Mesodermal cell (in vitro differentiated cells): ENCODE results near the gene PACSIN2.
A peak's percentile ranks its signal among the peaks of the same experiment; 100 is the strongest.

Experiments
- H3K27ac ChIP-seq: 2 replicates; pipeline ENCODE4 v1.7.0; 2013; ENCODE audit warnings: mild to moderate bottlenecking, low read depth, low read length, moderate library complexity; ENCODE audit not compliant: severe bottlenecking
- H3K36me3 ChIP-seq: 2 replicates; pipeline ENCODE4 v1.7.1; 2013; ENCODE audit warnings: mild to moderate bottlenecking, low read length, moderate library complexity; ENCODE audit not compliant: control insufficient read depth, insufficient read depth
- H3K4me1 ChIP-seq: one replicate; pipeline ENCODE4 v1.7.1; 2013; ENCODE audit warnings: mild to moderate bottlenecking, low read length; ENCODE audit not compliant: insufficient read depth, control insufficient read depth, poor library complexity, severe bottlenecking
- H3K4me3 ChIP-seq: 2 replicates; pipeline ENCODE4 v1.7.0; 2013; ENCODE audit warnings: low read length, control low read depth, mild to moderate bottlenecking; ENCODE audit not compliant: insufficient read depth, poor library complexity, severe bottlenecking; ENCODE audit errors: extremely low read depth
- H3K9me3 ChIP-seq: 2 replicates; pipeline ENCODE4 v1.7.1; 2013; ENCODE audit warnings: mild to moderate bottlenecking, low read length, moderate library complexity; ENCODE audit not compliant: control insufficient read depth
- WGBS, 2 experiments: methylation state at CpG; one replicate each; pipeline ENCODE4 v1.1.5; 2013; ENCODE audit warnings: missing lambda C conversion rate in 2 of 2; ENCODE audit not compliant: insufficient coverage in 2 of 2; 5-methylcytosine and 5-hydroxymethylcytosine counted together

The PACSIN2 gene

GRCh38 chr22:42992092-42992491, 22.9 kb downstream of the PACSIN2 start:
- Histone ChIP-seq H3K4me3 (no peak overlapping the region), H3K9me3 (no peaks in the 10 kb centered on the region), H3K4me1 (peaks cover 41% of the 10 kb centered on the region), H3K27ac (no peak overlapping the region), H3K36me3 (peaks cover 24% of the 10 kb centered on the region)
- no CpG with 5 or more reads among the region's 3 CpGs for WGBS, 2 experiments

GRCh38 chr22:42991010-42991651, 23.8 kb downstream of the PACSIN2 start:
- peaks cover 24% of the 10 kb centered on the region for H3K36me3 ChIP-seq
- no peak overlapping the region for H3K4me3 ChIP-seq
- WGBS, 2 experiments, result 70% methylated on average over 4 of the region's 5 CpGs; no CpG with 5 or more reads in 1 of the 2 experiments
- H3K9me3 ChIP-seq, result no peaks in the 10 kb centered on the region
- peaks cover 35% of the 10 kb centered on the region for H3K4me1 ChIP-seq
- H3K27ac ChIP-seq, result peak overlapping the region; percentile 52

DNA sequence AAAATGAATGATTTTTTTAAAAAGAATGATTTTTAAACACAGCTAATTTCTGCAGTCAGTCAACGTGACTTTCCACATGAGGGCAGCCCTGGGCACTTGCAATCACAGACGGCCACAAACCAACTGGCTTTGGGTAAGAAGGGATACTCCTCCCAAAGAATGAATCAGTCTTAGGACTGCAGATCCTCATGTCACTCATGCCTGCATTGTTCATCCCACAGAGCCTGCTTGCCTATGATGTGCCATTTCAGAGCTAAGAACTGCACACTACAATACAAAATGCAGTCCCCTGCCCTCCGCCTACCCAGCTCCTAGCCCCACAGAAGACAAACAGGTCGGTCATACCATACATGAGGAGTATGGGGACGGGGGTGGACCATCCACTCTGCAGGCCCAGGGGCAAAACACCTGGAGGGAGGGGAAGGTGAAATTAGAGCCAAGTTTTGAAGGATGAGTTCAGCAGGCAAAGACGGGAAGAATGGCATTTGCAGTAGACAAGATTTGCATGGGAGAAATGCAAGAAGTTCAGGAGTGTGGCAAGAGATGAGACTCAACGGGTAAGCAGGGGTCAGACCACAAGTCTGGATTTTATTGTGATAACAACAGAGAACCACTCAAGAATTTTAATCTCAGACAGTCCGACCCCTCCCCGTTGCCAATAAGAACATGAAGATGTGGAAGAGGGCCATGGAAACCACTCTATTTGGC, 24.7 kb downstream of the PACSIN2 start:
- H3K4me1 ChIP-seq, result peaks cover 32% of the 10 kb centered on the region
- no peaks in the 10 kb centered on the region for H3K9me3 ChIP-seq
- peaks cover 24% of the 10 kb centered on the region for H3K36me3 ChIP-seq
- no peak overlapping the region for H3K4me3 ChIP-seq
- 72 to 80% methylated on average over 5 to 6 of the region's 9 CpGs for WGBS, 2 experiments
- H3K27ac ChIP-seq, result peak overlapping the region; percentile 52

DNA sequence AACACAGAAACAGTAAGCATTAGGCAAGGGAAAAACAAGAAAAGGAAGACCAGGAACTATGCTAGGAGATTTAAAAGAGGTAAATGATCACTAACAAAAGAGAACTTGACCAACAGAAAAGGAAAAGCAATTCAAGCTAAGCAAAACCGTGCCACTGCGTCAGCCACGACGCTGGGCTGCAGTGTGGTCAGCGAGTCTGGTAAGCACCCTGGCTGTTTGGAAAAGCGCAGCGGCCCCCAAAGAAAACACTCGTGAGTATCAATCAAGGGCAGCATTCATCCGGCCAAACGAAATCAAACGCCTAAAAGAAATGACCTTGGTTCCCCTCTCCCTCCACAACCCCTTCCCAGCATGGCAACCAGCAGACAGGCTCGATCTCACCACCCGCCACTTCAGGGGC, 28.8 kb downstream of the PACSIN2 start:
- peak overlapping the region; percentile 8 for H3K27ac ChIP-seq
- H3K4me3 ChIP-seq, result no peak overlapping the region
- WGBS, 2 experiments, result 89 to 91% methylated on average over 9 to 13 of the region's 13 CpGs

DNA sequence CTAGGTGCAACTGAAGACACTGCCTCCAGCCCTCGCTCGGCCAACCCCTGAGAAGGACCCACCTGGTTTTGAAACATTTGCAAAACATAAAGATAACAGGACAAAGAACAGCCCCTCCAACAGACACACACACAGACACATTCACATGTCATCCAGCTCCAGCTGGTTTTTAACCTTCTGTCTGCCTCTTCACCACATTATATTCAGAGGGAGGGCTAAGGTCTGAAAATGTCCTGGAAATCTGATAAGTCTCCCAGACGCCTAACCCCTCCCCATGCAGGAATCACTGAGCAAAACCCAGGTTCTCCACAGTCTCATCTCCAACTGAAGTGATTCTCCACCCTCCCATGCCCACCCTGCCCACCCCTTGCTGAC, 29.4 kb downstream of the PACSIN2 start:
- H3K27ac ChIP-seq, result no peak overlapping the region
- no peaks in the 10 kb centered on the region for H3K9me3 ChIP-seq
- WGBS, 2 experiments, result 83 to 92% methylated on average over 2 to 3 of the region's 3 CpGs
- H3K4me1 ChIP-seq, result peaks cover 4% of the 10 kb centered on the region
- H3K36me3 ChIP-seq, result peaks cover 16% of the 10 kb centered on the region
- no peak overlapping the region for H3K4me3 ChIP-seq

More for the DNA sequence above, 28.8 kb downstream of the PACSIN2 start:
- no peaks in the 10 kb centered on the region for H3K9me3 ChIP-seq
- H3K4me1 ChIP-seq, result peaks cover 10% of the 10 kb centered on the region
- peaks cover 16% of the 10 kb centered on the region for H3K36me3 ChIP-seq

GRCh38 chr22:42984814-42985530, 30.0 kb downstream of the PACSIN2 start:
- Histone ChIP-seq H3K36me3 (peaks cover 16% of the 10 kb centered on the region), H3K9me3 (no peaks in the 10 kb centered on the region), H3K4me3 (no peak overlapping the region), H3K27ac (no peak overlapping the region), H3K4me1 (no peaks in the 10 kb centered on the region)
- 87 to 92% methylated on average over 8 to 9 of the region's 9 CpGs for WGBS, 2 experiments

DNA sequence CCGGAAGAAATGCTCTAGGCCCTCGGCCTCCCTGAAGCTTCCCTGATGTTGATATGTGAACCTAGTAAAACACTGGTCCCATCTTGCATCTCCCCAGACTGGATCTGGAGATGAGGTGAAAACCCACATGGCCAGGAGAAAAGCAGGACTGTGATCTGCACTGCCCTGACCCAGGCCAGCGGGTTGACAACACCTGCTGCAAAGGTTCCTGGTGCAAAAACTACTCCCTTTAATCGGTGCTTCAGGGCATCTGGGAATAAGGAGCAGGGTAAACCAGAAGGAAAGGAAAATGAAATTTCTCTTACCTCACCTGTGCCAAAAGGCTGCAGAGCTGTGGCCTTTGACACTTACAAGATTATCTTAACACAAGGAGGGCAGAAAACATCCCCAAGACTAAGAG, 30.6 kb downstream of the PACSIN2 start:
- Histone ChIP-seq H3K36me3 (peaks cover 16% of the 10 kb centered on the region), H3K4me3 (no peak overlapping the region), H3K27ac (no peak overlapping the region), H3K9me3 (no peaks in the 10 kb centered on the region), H3K4me1 (no peaks in the 10 kb centered on the region)
- WGBS, 2 experiments, result 90 to 100% methylated on average over 3 of the region's 4 CpGs

GRCh38 chr22:42983470-42983869, 31.5 kb downstream of the PACSIN2 start:
- no peaks in the 10 kb centered on the region for H3K4me1 ChIP-seq
- no peak overlapping the region for H3K27ac ChIP-seq
- peaks cover 16% of the 10 kb centered on the region for H3K36me3 ChIP-seq
- no peak overlapping the region for H3K4me3 ChIP-seq
- no peaks in the 10 kb centered on the region for H3K9me3 ChIP-seq

- no peak overlapping the region for H3K27ac ChIP-seq
- 76 to 89% methylated on average over 2 of the region's 4 CpGs for WGBS, 2 experiments
Observed at GRCh38 chr22:42979606-42980005, 35.3 kb downstream of the PACSIN2 start.

GRCh38 chr22:42978453-42979103, 36.4 kb downstream of the PACSIN2 start:
- WGBS, 2 experiments, result 92 to 100% methylated on average over 3 to 4 of the region's 5 CpGs
- H3K27ac ChIP-seq, result peak overlapping the region; percentile 36
- peaks cover 12% of the 10 kb centered on the region for H3K4me1 ChIP-seq
- no peaks in the 10 kb centered on the region for H3K9me3 ChIP-seq
- H3K36me3 ChIP-seq, result peaks cover 5% of the 10 kb centered on the region
- no peak overlapping the region for H3K4me3 ChIP-seq

More at GRCh38 chr22:42979606-42980005, 35.3 kb downstream of the PACSIN2 start:
- Histone ChIP-seq H3K4me1 (peaks cover 12% of the 10 kb centered on the region), H3K36me3 (peaks cover 13% of the 10 kb centered on the region), H3K9me3 (no peaks in the 10 kb centered on the region), H3K4me3 (no peak overlapping the region)
